ENCODE data around the gene GGA3. TPM values are rescaled to one million over a fixed set of nuclear protein-coding genes. Genes with fewer than 3 reads are reported as not detected.
A peak's percentile ranks its signal among the peaks of the same experiment; 100 is the strongest.

The GGA3 gene
- total and polyA plus RNA-seq, 10 of the 15 experiments (the other 5 are each of a cell fraction or from before 2014, with no cell fraction given): 7.0 to 57.5 (median 34.0) TPM

- TF ChIP-seq MEF2B (IDR thresholded peaks at IDR 0.05; ENCODE audit: partially characterized antibody, poor library complexity, severe bottlenecking): peak; percentile 75
- TF ChIP-seq, protein P1, sequence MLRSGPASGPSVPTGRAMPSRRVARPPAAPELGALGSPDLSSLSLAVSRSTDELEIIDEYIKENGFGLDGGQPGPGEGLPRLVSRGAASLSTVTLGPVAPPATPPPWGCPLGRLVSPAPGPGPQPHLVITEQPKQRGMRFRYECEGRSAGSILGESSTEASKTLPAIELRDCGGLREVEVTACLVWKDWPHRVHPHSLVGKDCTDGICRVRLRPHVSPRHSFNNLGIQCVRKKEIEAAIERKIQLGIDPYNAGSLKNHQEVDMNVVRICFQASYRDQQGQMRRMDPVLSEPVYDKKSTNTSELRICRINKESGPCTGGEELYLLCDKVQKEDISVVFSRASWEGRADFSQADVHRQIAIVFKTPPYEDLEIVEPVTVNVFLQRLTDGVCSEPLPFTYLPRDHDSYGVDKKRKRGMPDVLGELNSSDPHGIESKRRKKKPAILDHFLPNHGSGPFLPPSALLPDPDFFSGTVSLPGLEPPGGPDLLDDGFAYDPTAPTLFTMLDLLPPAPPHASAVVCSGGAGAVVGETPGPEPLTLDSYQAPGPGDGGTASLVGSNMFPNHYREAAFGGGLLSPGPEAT (IDR thresholded peaks at IDR 0.05; ENCODE audit: low read depth): no peak
- 0 out of 4 replicates have a peak, but pooled peaks of 1 of the 2 experiments have one; percentile 25 for TF ChIP-seq ETV6 (conservative IDR thresholded peaks at IDR 0.05 in 1 of 2, IDR thresholded peaks at IDR 0.05 in 1 of 2; ENCODE audit: borderline replicate concordance in 1 of 2, low read depth in 1 of 2)
- TF ChIP-seq KLF5 (IDR thresholded peaks at IDR 0.05; ENCODE audit: partially characterized antibody): no peak
- no peak for TF ChIP-seq SMARCA5 (IDR thresholded peaks at IDR 0.05)
- TF ChIP-seq IKZF1 (conservative IDR thresholded peaks at IDR 0.05): peak; percentile 67
- TF ChIP-seq ZNF622 (IDR thresholded peaks at IDR 0.05): no peak
- TF ChIP-seq MTA2 (IDR thresholded peaks at IDR 0.05; ENCODE audit: low read depth): no peak
- TF ChIP-seq EGR1 (IDR thresholded peaks at IDR 0.05; ENCODE audit: borderline replicate concordance in 1 of 2, low read depth in 2 of 2, low read length in 2 of 2): no peak; a peak in 1 of 3 replicates
- peak in 1 of 2 experiments; percentile 67; a peak in 2 of 4 replicates for TF ChIP-seq BHLHE40 (IDR thresholded peaks at IDR 0.05; ENCODE audit: borderline replicate concordance in 1 of 2, low read depth in 2 of 2, low read length in 1 of 2)
- TF ChIP-seq HDAC6 (IDR thresholded peaks at IDR 0.05; ENCODE audit: unreplicated experiment): no peak
- TF ChIP-seq CREB1 (IDR thresholded peaks at IDR 0.05; ENCODE audit: low read depth): peak; percentile 73; the same call in 1 of the 2 replicates
These were observed 18.9 kb downstream of the GGA3 start (continued) for GRCh38 chr17:75242461-75243042.

Data from GM12878 (cell line).